CD4-positive, alpha-beta T cell treated with Interleukin-6 at 100 ng/mL for 8 hours (primary cell): ENCODE results near the gene PSMD9.

ENCODE experiments used
- DNase-seq: peaks from one replicate; pipeline ENCODE4 v3.0.0-alpha.2; 2020; ENCODE audit warnings: mixed read lengths, low spot score

Gene PSMD9

GRCh38 chr12:121955258-121956237 is 67.0 kb downstream of the PSMD9 start:
- DNase-seq, result no peak

- DNase-seq, result no peak
Observed at GRCh38 chr12:121957861-121958515, 69.4 kb downstream of the PSMD9 start.

- no peak for DNase-seq
Observed at GRCh38 chr12:121958541-121959240, 70.1 kb downstream of the PSMD9 start.

GRCh38 chr12:121960541-121960940 is 72.0 kb downstream of the PSMD9 start:
- no peak for DNase-seq

GRCh38 chr12:121961195-121961879 is 72.7 kb downstream of the PSMD9 start:
- no peak for DNase-seq

- DNase-seq, result no peak
Observed at GRCh38 chr12:121963341-121964018, 74.9 kb downstream of the PSMD9 start.

- no peak for DNase-seq
Observed at GRCh38 chr12:121964813-121965643, 76.4 kb downstream of the PSMD9 start.

GRCh38 chr12:121966959-121967358 is 78.4 kb downstream of the PSMD9 start:
- no peak for DNase-seq
